DMS 273 (cell line): ENCODE results near the gene CYP26B1.

Source experiments
- DNase-seq: peaks from one replicate; lab custom pipeline; 2025; ENCODE audit not compliant: unreplicated experiment; lab: John Stamatoyannopoulos, UW

Gene CYP26B1

GRCh38 chr2:72142570-72143440 lies 4.9 kb downstream of the CYP26B1 start:
- DNase-seq, result no peak

DNA sequence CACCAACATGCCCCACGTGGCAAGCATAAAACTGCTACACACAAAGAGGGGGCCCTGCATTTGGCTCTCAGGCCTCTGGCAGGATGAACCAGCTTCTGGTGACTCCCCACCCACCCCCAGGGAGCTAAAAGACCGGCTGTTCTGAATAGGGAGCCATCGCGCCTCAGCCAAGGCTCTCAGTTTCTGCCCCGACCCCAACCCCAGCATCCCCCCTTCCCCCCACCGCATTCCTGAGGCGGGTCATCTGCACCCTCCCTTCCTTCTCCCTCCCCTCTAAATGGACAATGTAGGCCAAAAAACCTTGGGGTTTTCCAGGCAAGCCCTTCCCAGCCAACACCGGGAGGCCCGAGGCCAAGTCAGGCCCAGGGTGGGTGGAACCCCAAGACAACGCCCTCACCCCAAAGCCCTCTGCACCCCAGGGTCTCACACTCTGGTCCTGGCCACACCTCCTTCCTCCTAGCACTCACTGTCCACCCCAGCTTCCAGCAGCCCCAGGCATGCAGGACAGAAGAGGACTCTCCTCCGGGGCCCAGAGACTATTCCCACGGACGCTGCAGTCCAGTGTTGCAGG lies 5.7 kb downstream of the CYP26B1 start:
- no peak for DNase-seq

DNA sequence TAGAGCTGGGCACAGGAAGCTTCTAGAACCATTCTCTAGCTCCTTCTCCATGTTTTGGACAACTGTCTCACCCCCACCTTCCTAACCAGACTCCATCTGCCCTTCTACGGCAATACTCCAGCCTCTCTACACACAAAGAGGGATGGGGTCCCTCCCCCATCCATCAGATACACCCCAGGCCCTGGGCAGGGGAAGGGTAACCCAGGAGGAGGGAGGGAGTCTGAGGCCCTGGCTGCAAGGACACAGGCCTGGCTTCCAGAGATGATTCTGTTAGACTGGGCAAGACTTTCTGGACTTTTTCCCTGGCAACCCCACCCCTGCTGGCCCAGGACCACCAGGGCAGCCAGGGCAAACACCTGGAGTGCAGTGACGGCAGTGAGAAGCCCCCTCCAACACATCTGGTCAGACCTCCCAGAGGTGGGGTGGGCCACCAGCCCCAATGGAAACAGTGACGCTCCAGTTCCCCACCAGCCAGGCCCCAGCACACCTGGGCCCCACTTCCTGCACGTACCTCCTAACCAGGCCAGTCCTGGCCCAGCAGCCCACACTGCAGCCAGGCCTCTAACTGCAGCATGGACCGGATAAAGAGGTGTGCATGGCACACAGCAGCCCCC lies 6.5 kb downstream of the CYP26B1 start:
- DNase-seq, result no peak

DNA sequence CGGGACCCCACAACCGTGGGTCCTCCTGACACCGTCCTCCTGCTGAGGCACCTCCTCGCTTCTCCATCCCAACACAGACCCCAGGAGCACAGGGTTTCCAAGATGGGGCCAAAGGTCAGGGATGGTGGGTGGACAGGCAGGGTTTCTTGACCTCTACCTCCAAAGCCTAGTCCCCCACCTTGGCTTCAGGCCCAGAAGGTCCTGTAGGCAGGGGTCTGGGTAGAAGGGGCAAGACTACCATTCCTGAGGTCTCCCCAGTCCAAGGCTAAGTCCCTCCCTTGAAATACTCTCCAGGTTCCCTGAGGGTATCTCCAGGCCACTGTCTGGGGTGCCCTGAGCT lies 7.1 kb downstream of the CYP26B1 start:
- DNase-seq, result no peak

- DNase-seq, result no peak
Observed at GRCh38 chr2:72139874-72140620, 7.6 kb downstream of the CYP26B1 start.

DNA sequence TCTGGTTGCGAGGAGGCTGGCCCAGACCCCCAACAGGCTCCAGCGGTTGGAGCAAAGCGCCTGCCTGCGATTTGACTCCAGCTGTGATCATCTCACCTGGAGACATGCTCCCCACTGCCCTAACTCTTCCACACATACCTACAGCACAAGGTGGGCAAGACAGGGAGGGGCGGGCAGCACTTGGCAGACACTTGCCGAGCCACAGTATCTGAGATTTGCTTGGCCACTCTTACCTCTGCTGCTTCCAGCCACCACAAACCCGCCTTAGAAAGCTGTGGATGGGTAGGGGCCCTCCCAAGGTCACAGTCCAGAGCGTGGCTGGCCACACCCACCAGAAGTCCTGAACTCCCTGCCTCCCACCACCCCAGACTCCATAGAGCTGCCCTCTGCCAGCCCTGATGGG lies 8.2 kb downstream of the CYP26B1 start:
- DNase-seq, result no peak

DNA sequence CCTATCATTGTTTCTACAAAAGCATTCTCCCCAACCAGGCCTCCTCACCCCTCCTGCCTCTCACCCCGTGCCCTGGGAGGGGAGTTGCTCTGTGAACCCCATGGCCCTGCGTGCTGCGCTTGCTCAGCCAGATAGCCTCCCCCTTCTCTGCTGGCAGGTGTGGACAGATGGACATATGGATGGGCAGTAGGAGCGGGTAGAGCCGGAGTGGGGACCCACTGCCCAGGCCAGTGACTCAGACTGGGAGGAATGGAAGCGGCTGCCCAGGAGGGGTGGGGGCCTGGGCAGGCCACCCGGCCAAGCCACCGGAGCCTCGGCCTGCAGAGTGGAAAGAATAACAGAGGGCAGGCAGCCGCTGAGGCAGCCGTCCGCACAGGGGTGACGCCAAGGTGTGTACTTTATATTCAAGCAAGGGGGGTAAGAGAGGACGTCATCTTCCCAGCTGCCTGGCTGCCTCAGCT lies 8.7 kb downstream of the CYP26B1 start:
- DNase-seq, result no peak

GRCh38 chr2:72138011-72138881 lies 9.4 kb downstream of the CYP26B1 start:
- no peak for DNase-seq

- DNase-seq, result peak; percentile 85
Observed at GRCh38 chr2:72137498-72138010, 10.1 kb downstream of the CYP26B1 start.

DNA sequence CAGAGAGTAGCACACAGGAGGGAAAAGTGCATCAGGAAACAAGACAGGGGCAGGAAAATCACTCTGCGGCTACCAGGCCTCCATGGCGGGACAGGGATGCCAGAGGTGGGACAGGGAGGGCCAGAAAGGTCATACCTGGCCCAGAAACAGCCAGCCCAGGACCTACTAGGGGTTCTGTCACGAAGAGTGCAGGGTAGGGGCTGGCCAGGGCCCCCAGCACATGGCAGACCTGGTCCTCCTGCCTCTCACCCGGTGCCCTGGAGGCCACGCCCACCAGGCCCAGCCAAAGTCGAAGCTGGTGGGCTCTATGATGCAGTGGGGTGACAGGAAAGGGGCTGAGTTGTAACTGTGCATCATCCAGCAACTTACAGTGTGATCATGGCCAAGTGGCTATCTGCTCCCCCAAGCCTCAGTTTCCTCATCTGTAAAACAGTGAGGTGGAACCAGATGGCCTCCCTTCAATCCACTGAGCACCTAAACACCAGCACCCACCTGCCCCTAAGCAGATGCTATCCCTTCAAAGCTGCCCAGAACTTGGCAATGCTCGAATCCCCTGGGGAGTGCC lies 10.6 kb downstream of the CYP26B1 start:
- no peak for DNase-seq

GRCh38 chr2:72136331-72136730 lies 11.3 kb downstream of the CYP26B1 start:
- no peak for DNase-seq

GRCh38 chr2:72135921-72136320 lies 11.7 kb downstream of the CYP26B1 start:
- DNase-seq, result no peak

DNA sequence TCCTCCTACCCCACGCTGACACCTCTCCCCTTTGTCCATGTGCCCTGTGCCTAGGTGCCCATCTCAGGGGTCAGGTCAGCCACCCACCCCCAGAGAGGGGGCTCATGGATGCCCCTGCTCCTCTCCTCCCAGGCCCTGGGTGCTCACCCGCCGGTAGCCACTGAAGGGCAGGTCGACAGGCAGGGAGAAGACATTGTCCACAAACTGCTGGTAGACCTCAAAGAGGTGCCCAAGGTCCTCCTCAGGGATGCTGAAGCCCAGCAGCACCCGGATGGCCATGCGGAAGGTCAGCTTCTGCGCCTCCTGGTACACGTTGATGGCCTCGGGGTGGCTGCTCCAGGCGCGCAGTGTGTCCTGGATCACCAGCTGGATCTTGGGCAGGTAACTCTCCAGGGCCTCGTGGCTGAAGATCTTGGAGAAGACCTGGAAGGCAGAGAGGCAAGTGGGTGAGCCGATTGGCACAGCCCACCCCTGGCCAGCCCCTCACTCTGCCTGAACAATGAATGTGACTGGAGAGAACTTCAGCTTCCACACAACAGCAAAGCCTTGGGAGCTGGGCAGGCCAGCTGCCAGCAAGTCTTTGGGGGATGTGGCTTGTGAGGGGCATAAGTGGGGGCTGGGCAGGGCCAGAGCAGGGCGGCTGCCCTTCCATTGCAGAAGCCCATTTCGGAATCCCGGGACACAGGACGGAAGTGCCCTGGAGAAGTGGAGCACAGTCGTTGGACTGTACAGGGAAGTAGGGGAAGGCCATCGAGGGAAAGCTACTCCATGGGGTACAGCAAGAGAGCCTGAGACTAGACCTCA lies 12.5 kb downstream of the CYP26B1 start:
- DNase-seq, result no peak

DNA sequence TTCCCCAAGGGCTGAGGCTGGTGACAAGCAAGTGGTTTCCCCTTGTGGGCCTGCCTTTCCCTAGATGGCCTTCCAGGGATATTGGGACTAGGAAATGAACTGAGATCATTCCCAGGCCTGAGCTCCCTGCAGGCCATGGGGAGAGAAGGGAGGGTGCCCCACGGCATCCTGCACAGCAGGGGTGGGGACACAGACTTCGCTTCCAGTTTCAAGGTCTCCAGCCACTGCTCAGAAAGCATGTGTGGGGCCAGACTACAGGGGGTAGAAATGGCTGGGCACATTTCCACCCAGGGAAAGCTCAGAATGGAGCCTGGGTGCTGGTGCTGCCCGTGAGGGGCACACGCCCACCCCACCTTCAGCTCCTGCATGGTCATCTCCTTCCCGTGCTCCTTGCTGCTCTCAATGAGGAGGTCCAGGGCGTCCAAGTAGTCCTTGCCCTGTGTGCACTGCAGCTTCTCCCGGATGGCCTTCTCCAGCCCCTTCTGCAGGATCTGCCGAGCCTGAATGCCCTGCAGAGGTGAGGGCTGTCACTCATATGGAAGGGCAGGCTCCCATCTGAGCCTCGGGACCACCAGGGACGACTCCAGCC lies 13.2 kb downstream of the CYP26B1 start:
- no peak for DNase-seq

DNA sequence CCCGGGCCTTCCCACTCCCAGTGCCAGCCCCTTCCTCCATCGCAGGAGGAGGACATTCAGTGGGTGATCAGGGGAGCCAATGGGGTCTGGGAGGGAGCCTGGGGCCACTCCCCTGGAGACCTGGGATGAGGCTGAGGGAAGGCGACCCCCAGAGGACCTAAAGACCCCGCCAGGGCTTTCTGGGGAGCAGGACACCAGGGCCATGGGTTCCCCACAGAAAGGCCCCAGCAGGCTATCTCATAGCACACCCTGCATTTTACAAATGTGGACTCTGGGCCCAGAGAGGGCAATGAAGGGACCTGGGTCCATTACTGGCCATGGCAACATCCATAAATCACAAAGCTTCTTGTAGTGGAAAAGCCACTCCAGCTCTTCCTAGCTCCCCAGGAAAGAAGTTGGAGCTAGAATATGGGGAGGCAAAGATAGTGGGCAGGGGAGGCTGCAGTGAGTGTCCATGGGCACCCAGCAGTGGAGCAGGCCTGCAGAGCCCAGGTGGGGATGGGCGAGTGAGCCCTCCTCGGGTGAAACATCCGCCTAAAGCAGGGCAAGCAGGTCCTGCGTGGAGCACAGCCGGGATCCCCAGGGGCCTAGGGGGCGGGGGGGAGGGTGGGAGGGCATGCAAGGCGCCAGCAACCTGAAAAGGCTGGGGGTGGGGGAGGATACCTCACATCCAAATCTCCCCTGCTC lies 13.8 kb downstream of the CYP26B1 start:
- DNase-seq, result no peak

- DNase-seq, result no peak
Observed at GRCh38 chr2:72132981-72133720, 14.5 kb downstream of the CYP26B1 start.
